PC-3 (cell line): ENCODE measurements around the gene ATG13.

Source experiments
- EZH2 ChIP-seq: fragments of 300-600 bp; sonication (generic); IDR thresholded peaks from one replicate; pipeline ENCODE4 v1.6.1; 2017; ENCODE audit warnings: antibody characterized with exemption, mild to moderate bottlenecking, low read length; ENCODE audit not compliant: unreplicated experiment
- EZH2phosphoT487 ChIP-seq: fragments of 300-600 bp; sonication (generic); IDR thresholded peaks from 2 replicates; pipeline ENCODE4 v1.6.1; 2018; ENCODE audit warnings: mild to moderate bottlenecking, antibody characterized with exemption, low read length, borderline replicate concordance
- TF ChIP-seq, protein P1 (sequence below): fragments of 300-600 bp; sonication (generic); conservative IDR thresholded peaks from 2 replicates; pipeline ENCODE4 v1.5.1; 2017; ENCODE audit warnings: antibody characterized with exemption, low read depth, mild to moderate bottlenecking, low read length

DNA sequence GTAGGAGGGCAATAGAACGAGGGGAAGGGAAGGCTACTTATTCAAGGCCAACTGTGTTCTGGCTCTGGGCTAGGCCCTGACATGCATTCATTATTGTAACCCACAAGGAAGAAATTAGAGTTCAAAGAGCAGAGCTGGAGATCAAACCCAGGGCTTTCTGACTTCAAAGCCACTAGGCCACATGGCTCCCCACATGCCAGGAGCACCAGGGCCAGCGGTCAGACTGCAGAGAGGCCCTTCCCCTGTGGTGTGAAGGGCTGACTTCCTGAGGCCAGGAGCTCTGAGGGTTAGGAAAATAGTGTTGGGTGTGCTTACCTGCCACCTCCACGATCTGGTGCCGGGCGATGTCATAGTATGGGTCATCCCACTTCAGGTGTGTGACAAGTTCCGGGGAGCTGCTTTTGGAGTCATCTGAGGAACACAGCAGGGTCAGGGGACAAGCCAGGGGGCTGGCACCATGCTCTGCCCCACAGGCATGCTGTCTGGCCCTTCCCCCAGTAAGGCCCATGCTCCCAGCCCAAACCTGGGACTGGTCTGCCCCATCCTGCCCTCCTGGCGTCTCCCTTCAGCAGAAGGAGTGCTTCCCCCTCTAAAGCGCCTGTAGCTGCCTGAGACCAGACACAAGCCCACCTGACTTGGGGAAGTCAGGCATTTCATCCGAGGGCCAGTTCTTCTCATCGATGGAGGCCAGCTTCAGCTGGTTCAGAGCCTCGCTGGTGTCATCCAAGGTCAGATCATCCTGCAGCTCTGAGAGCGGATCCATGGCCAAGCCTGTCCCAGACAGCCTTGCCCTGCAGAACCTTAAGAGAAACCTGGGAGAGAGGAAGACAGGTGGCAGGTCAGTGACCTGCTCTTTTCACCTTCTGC, 78.2 kb downstream of the ATG13 start:
- TF ChIP-seq, protein P1, sequence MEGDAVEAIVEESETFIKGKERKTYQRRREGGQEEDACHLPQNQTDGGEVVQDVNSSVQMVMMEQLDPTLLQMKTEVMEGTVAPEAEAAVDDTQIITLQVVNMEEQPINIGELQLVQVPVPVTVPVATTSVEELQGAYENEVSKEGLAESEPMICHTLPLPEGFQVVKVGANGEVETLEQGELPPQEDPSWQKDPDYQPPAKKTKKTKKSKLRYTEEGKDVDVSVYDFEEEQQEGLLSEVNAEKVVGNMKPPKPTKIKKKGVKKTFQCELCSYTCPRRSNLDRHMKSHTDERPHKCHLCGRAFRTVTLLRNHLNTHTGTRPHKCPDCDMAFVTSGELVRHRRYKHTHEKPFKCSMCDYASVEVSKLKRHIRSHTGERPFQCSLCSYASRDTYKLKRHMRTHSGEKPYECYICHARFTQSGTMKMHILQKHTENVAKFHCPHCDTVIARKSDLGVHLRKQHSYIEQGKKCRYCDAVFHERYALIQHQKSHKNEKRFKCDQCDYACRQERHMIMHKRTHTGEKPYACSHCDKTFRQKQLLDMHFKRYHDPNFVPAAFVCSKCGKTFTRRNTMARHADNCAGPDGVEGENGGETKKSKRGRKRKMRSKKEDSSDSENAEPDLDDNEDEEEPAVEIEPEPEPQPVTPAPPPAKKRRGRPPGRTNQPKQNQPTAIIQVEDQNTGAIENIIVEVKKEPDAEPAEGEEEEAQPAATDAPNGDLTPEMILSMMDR, result no peak
- TF ChIP-seq EZH2, result no peak
- no peak for TF ChIP-seq EZH2phosphoT487
